Heart right ventricle (tissue), 16 donors: ENCODE measurements around the gene ZMYND19. TPM values are rescaled to one million over a fixed set of nuclear protein-coding genes. Genes with fewer than 3 reads are reported as not detected.

Source experiments
- ATAC-seq, 8 donors: fragments of 200-7000 bp; cut with Tn5 transposase; one replicate each; pipeline ENCODE4 v1.9.1; 2020; ENCODE audit warnings: mild to moderate bottlenecking in 8 of 8, moderate library complexity in 8 of 8, moderate number of reproducible peaks in 1 of 8
- DNase-seq, 2 donors: peaks; one replicate each; pipeline ENCODE4 v3.0.0-alpha.2; 2020
- H3K27ac ChIP-seq, 10 donors: fragments of 200-600 bp; sonication (generic) in 2 of 10; one replicate each; pipeline versions ENCODE4 v1.5.0 to v1.8.0; 2020 to 2022; ENCODE audit warnings: mild to moderate bottlenecking in 3 of 10
- H3K27me3 ChIP-seq, 7 donors: fragments of 200-600 bp; one replicate each; pipeline ENCODE4 v1.8.0; 2021 to 2022; ENCODE audit warnings: mild to moderate bottlenecking in 2 of 7
- H3K36me3 ChIP-seq, 9 donors: fragments of 200-600 bp; sonication (generic) in 1 of 9; one replicate each; pipeline versions ENCODE4 v1.5.0 to v1.8.0; 2020 to 2022; ENCODE audit warnings: mild to moderate bottlenecking in 2 of 9
- H3K4me1 ChIP-seq, 9 donors: fragments of 200-600 bp; sonication (generic) in 1 of 9; one replicate each; pipeline versions ENCODE4 v1.5.0 to v1.8.0; 2020 to 2022; ENCODE audit warnings: mild to moderate bottlenecking in 4 of 9
- H3K4me3 ChIP-seq, 10 donors: fragments of 200-600 bp; sonication (generic) in 2 of 10; one replicate each; pipeline versions ENCODE4 v1.5.0 to v1.8.0; 2020 to 2022; ENCODE audit warnings: mild to moderate bottlenecking in 7 of 10, moderate library complexity in 2 of 10
- H3K9me3 ChIP-seq, 11 donors: fragments of 200-600 bp in 10 of 11; sonication (generic) in 2 of 11; one replicate each; pipeline versions ENCODE4 v1.5.0 to v1.8.0; 2013 to 2022; ENCODE audit warnings: mild to moderate bottlenecking in 2 of 11, control low read depth in 1 of 11, moderate library complexity in 1 of 11
- CTCF ChIP-seq, 9 donors: fragments of 200-600 bp; sonication (generic) in 2 of 9; IDR thresholded peaks; one replicate each; pipeline versions ENCODE4 v1.5.0 to v1.8.0; 2021 to 2022; ENCODE audit warnings: antibody characterized with exemption in 9 of 9, mild to moderate bottlenecking in 5 of 9, moderate library complexity in 1 of 9
- WGBS, 2 donors: extraction: QIAGEN DNeasy Blood & Tissue Kit; methylation state at CpG; one replicate each; pipeline ENCODE4 v1.1.7; 2013; ENCODE audit warnings: inconsistent platforms in 1 of 2; 5-methylcytosine and 5-hydroxymethylcytosine counted together
- intact Hi-C, 10 donors: fragments of 100-400 bp; cut with DNase I; formaldehyde crosslinking; loops; one replicate each; pipeline versions ENCODE4 v1.11.1 to v1.14.2; 2022
- polyA plus RNA-seq, 2 donors: library from polyadenylated mRNA; stranded (reverse); fragments of 200-250 nt; gene quantifications; one replicate each; pipeline ENCODE4 v1.2.3, GENCODE V29; 2013
- total RNA-seq, 10 donors: library from RNA; stranded (reverse); fragmentation: NEBNext Ultra II Directional in 3 of 10; extraction: Animal tissue kit (Norgen Biotek cat#: 25700) in 3 of 10; gene quantifications; one replicate each; pipeline versions ENCODE4 v1.2.1 to v1.2.4, GENCODE V29; 2021 to 2023
- donor health status: Arrhythmogenic right ventricular cardiomyopathy.
- donor health status: ischemic (EF 13 %, LVEDD 7.1; RV severe dilation, severe dysfunction).
- donor health status: healthy with polysubstance abuse.
- donor health status: DM: no; HTN: yes; CAD: no.
- donor health status: DM: no; HTN: no; CAD: no.
- donor health status: ischemic (EF 25% LVEDD 6.9; RV normal size, moderate dysfunction).
- donor health status: ischemic (EF 25% LVEDD 5.7; RV mildly dilated, moderate dysfunction).
- donor health status: healthy.
- donor health status: DM: yes; HTN: yes; CAD: no.
- donor health status: Ischemic cardiomyopathy.
- donor health status: ischemic (EF 35%, LVEDD 5.7; RV mildly dilated, moderate dysfunction).
- donor health status: nonischemic (EF 11% LVEDD 7.7; RV severe dilation, severe dysfunction).
- donor health status: DM: yes; HTN: yes; CAD: no.
- donor health status: PGD.
- donor health status: ischemic (EF 29% LVEDD 5.4; RV normal size, mild dysfunction).
- donor health status: nonischemic (EF 23%, LVEDD 6.1; RV moderate dilation, normal function).

Gene ZMYND19
- total and polyA plus RNA-seq, 12 donors: 8.0 to 22.3 (median 9.2) TPM

- Histone ChIP-seq H3K4me1 (peaks cover 12 to 49% (median 42%) of the 10 kb centered on the region in 9 donors), H3K27me3 (no peaks in the 10 kb centered on the region), H3K9me3 (no peaks in the 10 kb centered on the region), H3K36me3 (peaks cover 0 to 45% (median 20%) of the 10 kb centered on the region in 9 donors), H3K4me3 (no peak overlapping the region), H3K27ac (peak overlapping the region in 3 of 10 donors; percentile 1 to 72 (median 5))
- WGBS, 2 donors: 68 to 73% methylated on average over 8 of the region's 8 CpGs
- intact Hi-C loops: loop anchor here in 1 of 10 donors (10.0 kb wide), 1 partner anchor 62 kb away; no protein-coding TSS in a partner anchor
- DNase-seq (no peak), ATAC-seq (no peak)
- TF ChIP-seq CTCF (IDR thresholded peaks at IDR 0.05): no peak
These were observed 22.4 kb upstream of the ZMYND19 start for GRCh38 chr9:137612741-137613142.

- WGBS, 2 donors: 46 to 52% methylated on average over 21 of the region's 21 CpGs
- no peak for TF ChIP-seq CTCF (IDR thresholded peaks at IDR 0.05)
- Histone ChIP-seq H3K27ac (peak overlapping the region in 4 of 10 donors; percentile 1 to 72 (median 34)), H3K27me3 (no peaks in the 10 kb centered on the region), H3K9me3 (no peaks in the 10 kb centered on the region), H3K36me3 (peaks cover 0 to 44% (median 20%) of the 10 kb centered on the region in 9 donors), H3K4me3 (no peak overlapping the region), H3K4me1 (peaks cover 13 to 49% (median 42%) of the 10 kb centered on the region in 9 donors)
- peak in 6 of 8 donors; percentile 13 to 61 (median 24) for ATAC-seq
- DNase-seq: no peak
- intact Hi-C loops: loop anchor here in 1 of 10 donors (10.0 kb wide), 1 partner anchor 63 kb away; no protein-coding TSS in a partner anchor
These were observed 21.6 kb upstream of the ZMYND19 start for GRCh38 chr9:137611623-137612609.

- 73 to 78% methylated on average over 6 of the region's 6 CpGs for WGBS, 2 donors
- ATAC-seq: no peak
- Histone ChIP-seq H3K4me1 (peaks cover 20 to 53% (median 47%) of the 10 kb centered on the region in 9 donors), H3K27ac (peak overlapping the region in 1 of 10 donors; percentile 72), H3K36me3 (peaks cover 0 to 35% (median 16%) of the 10 kb centered on the region in 9 donors), H3K4me3 (no peak overlapping the region), H3K27me3 (no peaks in the 10 kb centered on the region), H3K9me3 (no peaks in the 10 kb centered on the region)
- intact Hi-C loops: loop anchor here in 1 of 10 donors (10.0 kb wide), 1 partner anchor 64 kb away; no protein-coding TSS in a partner anchor
- TF ChIP-seq CTCF (IDR thresholded peaks at IDR 0.05): no peak
- DNase-seq: no peak
These were observed 20.6 kb upstream of the ZMYND19 start for GRCh38 chr9:137610944-137611343.

- intact Hi-C loops: loop anchor here in 1 of 10 donors (10.0 kb wide), 1 partner anchor 152 kb away; the partner anchor contains the start of gene NSMF
- Histone ChIP-seq H3K9me3 (no peaks in the 10 kb centered on the region), H3K36me3 (peaks cover 0 to 5% (median 0%) of the 10 kb centered on the region in 9 donors), H3K27me3 (no peaks in the 10 kb centered on the region), H3K27ac (peak overlapping the region in 7 of 10 donors; percentile 54 to 95 (median 91)), H3K4me1 (peaks cover 20 to 55% (median 42%) of the 10 kb centered on the region in 9 donors), H3K4me3 (peak overlapping the region in 8 of 10 donors; percentile 64 to 85 (median 76))
- no peak for DNase-seq
- 28 to 31% methylated on average over 17 of the region's 17 CpGs for WGBS, 2 donors
- TF ChIP-seq CTCF (IDR thresholded peaks at IDR 0.05): no peak
- peak in 4 of 8 donors; percentile 2 to 30 (median 18) for ATAC-seq
These were observed 17.0 kb upstream of the ZMYND19 start for GRCh38 chr9:137607141-137607857.
